Suppressor macrophage treated with lipopolysaccharide for 1 hour (primary cell): ENCODE data around the gene ARFGAP1.
A peak's percentile ranks its signal among the peaks of the same experiment; 100 is the strongest.

Experiments
- DNase-seq, 3 donors: peaks; one replicate each; pipeline ENCODE4 v3.0.0-alpha.2; 2020 to 2022

The ARFGAP1 gene

GRCh38 chr20:63272105-63273058, at the start of gene ARFGAP1:
TSS of gene ARFGAP1 (plus strand) at chr20:63272813. CDS start at chr20:63275581, 2,768 bp downstream.
- DNase-seq = peak; percentile 93 to 97 (median 96)

GRCh38 chr20:63223121-63223825, 49.3 kb upstream of the ARFGAP1 start:
- DNase-seq = peak; percentile 58 to 69 (median 69)

DNA sequence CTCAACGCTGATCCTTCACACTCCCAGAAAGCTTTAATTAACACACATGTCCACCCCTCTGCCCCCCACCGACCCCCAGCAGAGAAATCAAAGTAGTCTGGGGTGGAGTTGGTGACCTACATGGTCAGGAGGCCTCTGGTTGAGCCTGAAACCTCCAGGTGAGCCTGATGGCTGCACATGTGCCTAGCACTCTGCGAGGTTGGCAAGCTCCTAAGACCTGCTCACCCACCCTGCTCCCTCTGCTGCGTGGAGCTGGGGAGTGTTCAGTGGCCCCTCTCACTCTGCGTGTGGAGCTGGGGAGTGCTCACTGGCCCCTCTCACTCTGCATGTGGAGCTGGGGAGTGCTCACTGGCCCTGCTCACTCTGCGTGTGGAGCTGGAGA, 48.8 kb upstream of the ARFGAP1 start:
- no peak for DNase-seq

- no peak for DNase-seq
These were observed 48.1 kb upstream of the ARFGAP1 start for GRCh38 chr20:63224412-63225081.

DNA sequence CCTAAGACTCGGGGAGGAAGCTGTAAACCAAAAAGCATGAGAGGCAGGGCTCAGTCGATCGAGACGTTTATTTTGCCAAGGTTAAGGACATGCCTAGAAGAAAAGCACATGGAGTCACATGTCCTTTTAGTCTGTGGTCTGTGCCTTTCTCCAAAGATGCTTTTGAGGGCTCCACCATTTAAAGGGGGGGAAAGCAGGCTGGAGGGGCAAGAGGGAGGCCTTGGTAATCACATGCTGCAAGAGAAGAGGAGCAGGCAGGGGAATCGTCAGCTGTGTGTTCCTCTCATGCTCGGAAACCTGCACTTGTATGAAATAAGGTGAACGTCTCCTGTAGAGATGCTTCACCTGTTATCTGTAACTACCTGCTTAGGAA, 47.5 kb upstream of the ARFGAP1 start:
- DNase-seq = no peak

GRCh38 chr20:63226042-63226943, 46.3 kb upstream of the ARFGAP1 start:
- no peak for DNase-seq

DNA sequence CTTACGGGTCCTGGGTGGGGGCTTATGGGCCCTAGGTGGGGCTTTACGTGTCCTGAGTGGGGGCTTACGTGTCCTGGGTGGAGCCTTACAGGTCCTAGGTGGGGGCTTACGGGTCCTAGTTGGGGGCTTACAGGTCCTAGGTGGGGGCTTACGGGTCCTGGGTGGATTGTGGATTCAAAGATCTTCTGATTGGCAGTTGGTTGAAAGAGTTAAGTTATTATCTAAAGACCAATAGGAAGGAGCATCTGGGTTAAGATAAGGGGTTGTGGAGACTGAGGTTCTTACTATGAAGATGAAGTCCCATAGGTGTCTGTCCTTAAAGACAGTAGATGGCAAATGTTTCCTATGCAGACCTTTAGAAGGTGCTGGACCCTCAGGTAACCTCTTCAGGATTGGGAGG, 45.4 kb upstream of the ARFGAP1 start:
- no peak for DNase-seq

GRCh38 chr20:63228806-63229205, 43.8 kb upstream of the ARFGAP1 start:
- DNase-seq = no peak

- peak; percentile 31 to 59 (median 38) for DNase-seq
These were observed 41.8 kb upstream of the ARFGAP1 start for GRCh38 chr20:63230800-63231268.

- no peak for DNase-seq
These were observed 40.2 kb upstream of the ARFGAP1 start for GRCh38 chr20:63232235-63233060.

- DNase-seq = no peak
These were observed 39.6 kb upstream of the ARFGAP1 start for GRCh38 chr20:63233061-63233344.

DNA sequence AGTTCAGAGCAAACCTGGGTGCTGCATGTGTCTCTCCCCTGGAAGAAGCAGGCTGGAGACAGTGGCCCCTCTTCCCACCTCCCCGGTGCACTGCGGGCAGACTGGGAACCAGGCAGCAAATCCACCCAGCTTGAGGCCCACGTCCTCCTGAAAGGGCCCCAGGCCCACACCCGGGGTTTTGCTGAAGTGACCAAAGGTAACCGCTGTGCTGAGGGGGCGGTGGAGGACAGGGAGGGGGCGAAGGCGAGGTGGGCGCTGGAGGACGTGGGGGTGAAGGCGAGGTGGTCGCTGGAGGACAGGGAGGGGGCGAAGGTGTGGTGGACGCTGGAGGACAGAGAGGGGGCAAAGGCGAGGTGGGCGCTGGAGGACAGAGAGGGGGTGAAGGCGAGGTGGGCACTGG, 38.7 kb upstream of the ARFGAP1 start:
- DNase-seq = no peak

DNA sequence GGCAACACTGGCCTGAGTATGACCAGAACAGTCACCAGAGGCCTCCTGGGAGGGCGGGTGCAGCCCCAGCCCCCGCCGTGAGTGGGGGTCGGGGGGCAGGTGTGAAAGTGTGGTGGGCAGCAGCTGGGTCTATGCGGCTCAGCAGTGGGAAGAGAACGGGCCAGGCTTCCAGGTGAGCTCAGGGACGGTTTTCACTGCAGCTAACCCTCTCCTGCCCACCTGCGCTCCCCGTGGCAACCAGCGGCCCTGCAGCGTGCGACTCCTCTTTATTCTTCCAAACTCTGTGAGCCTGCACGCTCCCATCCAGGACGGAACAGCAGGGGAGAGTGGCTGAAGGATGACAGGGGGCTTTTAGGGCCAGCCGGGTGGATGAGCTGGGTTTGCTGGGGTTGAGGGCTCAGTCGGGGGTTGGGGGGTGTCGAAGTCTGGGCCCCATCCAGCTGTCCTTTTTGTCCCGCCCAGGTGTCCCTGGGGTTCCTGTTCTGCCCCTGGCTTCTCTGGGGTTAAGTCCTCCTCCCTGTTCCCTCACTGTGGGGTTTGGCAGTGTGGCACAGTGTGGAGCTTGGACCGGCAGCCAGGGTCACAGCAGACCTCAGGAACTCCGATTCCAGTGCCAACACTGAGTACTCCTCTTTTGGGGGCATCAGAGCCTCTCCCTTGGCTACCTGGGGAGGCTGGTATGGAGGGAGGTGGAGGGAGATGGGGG, 37.8 kb upstream of the ARFGAP1 start:
- no peak for DNase-seq

DNA sequence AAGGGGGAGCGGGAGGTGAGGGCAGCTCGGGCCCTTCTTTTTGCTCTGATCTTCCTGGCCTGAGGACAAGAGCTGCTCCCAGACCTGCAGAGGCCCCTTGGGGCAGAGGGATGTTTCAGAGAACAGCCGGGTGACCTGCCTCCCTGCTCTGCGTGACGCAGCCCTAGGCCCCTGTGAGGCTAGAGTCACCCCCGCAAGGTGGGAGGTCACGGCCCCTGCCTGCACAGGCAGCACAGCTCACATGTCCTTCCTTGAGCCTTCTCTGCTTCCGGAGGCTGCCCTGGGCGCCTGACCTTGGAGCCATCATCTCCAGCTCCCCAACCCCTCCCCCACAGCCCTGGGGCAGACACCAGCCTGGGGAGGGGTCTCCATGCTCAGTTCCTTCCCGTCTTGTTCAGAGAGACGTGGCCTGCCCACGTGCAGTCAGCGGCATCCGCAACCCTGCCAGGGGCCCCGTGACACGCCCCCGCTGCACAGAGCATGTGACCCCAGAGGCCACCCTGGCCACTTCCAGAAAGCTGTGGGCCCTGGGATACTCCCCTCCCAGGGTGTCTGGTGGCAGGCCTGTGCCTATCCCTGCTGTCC, 37.1 kb upstream of the ARFGAP1 start, which contains the start of gene BIRC7:
Gene BIRC7, plus strand, starts transcription at position 507 of the 585 bp plus-strand sequence. CDS start 192 bp downstream, outside the sequence.
- DNase-seq = peak in 1 of 3 donors; percentile 53

GRCh38 chr20:63236116-63236837, 36.3 kb upstream of the ARFGAP1 start:
- DNase-seq = no peak

GRCh38 chr20:63238031-63238430, 34.6 kb upstream of the ARFGAP1 start:
- DNase-seq = no peak

DNA sequence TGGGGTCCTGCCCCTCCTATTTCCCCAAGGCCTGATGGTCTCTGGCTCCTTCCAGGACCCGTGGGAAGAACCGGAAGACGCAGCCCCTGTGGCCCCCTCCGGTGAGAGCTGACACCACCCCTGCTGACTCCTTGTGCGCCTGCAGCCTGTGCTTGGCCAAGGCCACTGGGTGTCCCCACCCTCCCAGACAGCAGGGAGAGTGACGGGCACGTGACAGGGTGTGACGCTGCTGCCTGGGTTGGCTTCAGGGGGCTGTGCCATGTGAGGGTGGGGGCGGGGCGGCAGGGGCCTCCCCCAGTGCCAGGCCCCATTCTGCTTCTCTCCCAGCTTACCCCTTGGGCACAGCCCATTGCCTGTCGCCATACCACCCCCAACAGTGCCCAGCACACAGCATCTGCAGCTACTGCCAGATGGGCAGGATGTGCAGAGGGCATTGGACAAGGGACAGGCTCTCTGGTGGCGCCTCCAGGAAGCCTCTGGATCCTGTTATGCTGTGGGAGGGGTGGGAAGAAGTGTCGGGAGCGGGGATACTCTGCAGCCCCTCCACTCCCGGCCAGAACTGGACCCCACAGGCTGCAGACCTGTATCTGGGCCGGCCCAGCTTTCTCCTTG, 34.0 kb upstream of the ARFGAP1 start:
- DNase-seq = no peak

DNA sequence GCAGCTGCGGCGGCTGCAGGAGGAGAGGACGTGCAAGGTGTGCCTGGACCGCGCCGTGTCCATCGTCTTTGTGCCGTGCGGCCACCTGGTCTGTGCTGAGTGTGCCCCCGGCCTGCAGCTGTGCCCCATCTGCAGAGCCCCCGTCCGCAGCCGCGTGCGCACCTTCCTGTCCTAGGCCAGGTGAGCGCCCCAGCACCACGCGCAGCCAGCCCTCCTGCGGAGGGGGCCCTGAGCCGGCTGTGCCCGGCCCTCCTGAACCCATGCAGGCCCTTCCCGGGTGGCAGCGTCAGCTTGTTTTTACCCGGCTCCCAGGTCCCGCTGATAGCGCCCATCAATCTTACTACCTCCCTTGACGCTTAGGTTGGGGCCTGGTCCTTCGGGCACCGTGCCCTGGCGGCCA, 33.2 kb upstream of the ARFGAP1 start:
- DNase-seq = no peak

GRCh38 chr20:63240004-63240403, 32.6 kb upstream of the ARFGAP1 start:
- no peak for DNase-seq
